ENCODE measurements around the gene TNFRSF11A. TPM values are rescaled to one million over a fixed set of nuclear protein-coding genes. Genes with fewer than 3 reads are reported as not detected.

Gene TNFRSF11A
- total RNA-seq, 1 donor from 2014 or later: 0.75 TPM

DNA sequence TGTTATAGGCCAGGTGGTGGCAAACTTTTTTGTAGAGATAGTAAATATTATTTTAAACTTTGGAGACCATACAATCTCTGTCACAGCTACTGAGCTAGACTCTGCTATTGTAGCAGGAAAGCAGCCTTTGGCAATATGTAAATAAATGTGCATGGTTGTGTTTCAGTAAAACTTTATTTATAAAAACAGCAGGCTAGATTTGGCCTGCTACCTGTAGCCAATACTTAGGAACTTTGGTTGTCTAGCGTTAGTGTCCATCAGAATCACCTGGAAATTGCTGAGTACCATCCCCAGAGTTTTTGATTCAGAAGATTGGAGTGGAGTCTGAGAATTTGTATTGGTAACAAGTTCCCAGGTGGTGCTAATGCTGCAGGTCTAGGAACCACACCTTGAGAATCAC is 23.8 kb upstream of the TNFRSF11A start:
- Histone ChIP-seq H3K9me3 (ENCODE audit: insufficient read depth, low read depth, low read length) (no peaks in the 10 kb centered on the region), H2AFZ (ENCODE audit: low read depth, low read length) (no peak overlapping the region), H3K4me1 (ENCODE audit: insufficient read depth, low read length) (no peaks in the 10 kb centered on the region), H3K36me3 (ENCODE audit: insufficient read depth, low read length) (peaks cover 18% of the 10 kb centered on the region), H3K27me3 (ENCODE audit: insufficient read depth, low read length) (no peaks in the 10 kb centered on the region), H3K79me2 (ENCODE audit: insufficient read depth, low read length) (no peaks in the 10 kb centered on the region), H3K27ac (ENCODE audit: low read depth, low read length) (no peak overlapping the region), H3K4me3 (ENCODE audit: insufficient read depth, low read depth, low read length) (no peak overlapping the region), H3K4me2 (ENCODE audit: low read length) (no peak overlapping the region), H4K20me1 (ENCODE audit: insufficient read depth, low read length) (no peaks in the 10 kb centered on the region), H3K9ac (ENCODE audit: low read length) (no peak overlapping the region)
- Mint-ChIP-seq H3K9me3 (ENCODE audit: unreplicated experiment) (no peaks in the 10 kb centered on the region), H3K4me3 (ENCODE audit: unreplicated experiment) (no peak overlapping the region), H3K27me3 (ENCODE audit: low read depth, unreplicated experiment) (no peaks in the 10 kb centered on the region), H3K4me1 (ENCODE audit: low read depth, unreplicated experiment) (no peaks in the 10 kb centered on the region), H3K27ac (ENCODE audit: unreplicated experiment) (no peak overlapping the region), H3K36me3 (ENCODE audit: low read depth, unreplicated experiment) (peaks cover 10% of the 10 kb centered on the region)
- FAIRE-seq: no peak
- no peak for DNase-seq (ENCODE audit: low read depth)
- TF ChIP-seq, protein P1, sequence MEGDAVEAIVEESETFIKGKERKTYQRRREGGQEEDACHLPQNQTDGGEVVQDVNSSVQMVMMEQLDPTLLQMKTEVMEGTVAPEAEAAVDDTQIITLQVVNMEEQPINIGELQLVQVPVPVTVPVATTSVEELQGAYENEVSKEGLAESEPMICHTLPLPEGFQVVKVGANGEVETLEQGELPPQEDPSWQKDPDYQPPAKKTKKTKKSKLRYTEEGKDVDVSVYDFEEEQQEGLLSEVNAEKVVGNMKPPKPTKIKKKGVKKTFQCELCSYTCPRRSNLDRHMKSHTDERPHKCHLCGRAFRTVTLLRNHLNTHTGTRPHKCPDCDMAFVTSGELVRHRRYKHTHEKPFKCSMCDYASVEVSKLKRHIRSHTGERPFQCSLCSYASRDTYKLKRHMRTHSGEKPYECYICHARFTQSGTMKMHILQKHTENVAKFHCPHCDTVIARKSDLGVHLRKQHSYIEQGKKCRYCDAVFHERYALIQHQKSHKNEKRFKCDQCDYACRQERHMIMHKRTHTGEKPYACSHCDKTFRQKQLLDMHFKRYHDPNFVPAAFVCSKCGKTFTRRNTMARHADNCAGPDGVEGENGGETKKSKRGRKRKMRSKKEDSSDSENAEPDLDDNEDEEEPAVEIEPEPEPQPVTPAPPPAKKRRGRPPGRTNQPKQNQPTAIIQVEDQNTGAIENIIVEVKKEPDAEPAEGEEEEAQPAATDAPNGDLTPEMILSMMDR (IDR thresholded peaks at IDR 0.05; ENCODE audit: insufficient read depth, low read depth, low read length): no peak
- no peak for TF ChIP-seq EZH2 (IDR thresholded peaks at IDR 0.05; ENCODE audit: insufficient read depth, low read length)

DNA sequence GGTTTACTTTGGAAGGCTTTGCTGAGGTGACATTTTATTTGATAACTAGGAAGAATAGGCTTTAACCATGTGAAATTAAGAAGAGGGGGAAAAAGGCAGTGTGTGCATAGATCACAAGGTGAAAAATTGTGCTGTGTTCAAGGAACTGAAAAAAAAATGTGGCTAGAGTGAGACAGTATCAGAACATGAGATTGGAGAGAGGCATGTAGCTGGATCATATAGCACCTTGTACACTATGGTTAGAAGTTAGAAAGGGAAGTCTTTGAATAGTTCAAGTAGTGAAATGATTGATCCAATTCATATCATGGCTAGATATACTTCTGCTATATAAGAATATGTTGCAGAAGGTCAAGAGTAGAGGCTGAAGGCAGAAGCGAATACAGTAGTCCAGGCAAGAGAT is 12.3 kb upstream of the TNFRSF11A start:
- no peak for TF ChIP-seq EZH2 (IDR thresholded peaks at IDR 0.05; ENCODE audit: insufficient read depth, low read length)
- TF ChIP-seq, protein P1 (IDR thresholded peaks at IDR 0.05; ENCODE audit: insufficient read depth, low read depth, low read length): no peak
- no peak for FAIRE-seq
- H4K20me1 ChIP-seq (ENCODE audit: insufficient read depth, low read length): no peaks in the 10 kb centered on the region
- no peaks in the 10 kb centered on the region for H3K4me1 ChIP-seq (ENCODE audit: insufficient read depth, low read length)
- H3K27me3 Mint-ChIP-seq (ENCODE audit: low read depth, unreplicated experiment): no peaks in the 10 kb centered on the region
- no peak overlapping the region for H3K4me3 Mint-ChIP-seq (ENCODE audit: unreplicated experiment)
- H3K27ac ChIP-seq (ENCODE audit: low read depth, low read length): no peak overlapping the region
- no peaks in the 10 kb centered on the region for H3K9me3 Mint-ChIP-seq (ENCODE audit: unreplicated experiment)
- DNase-seq (ENCODE audit: low read depth): no peak
- H3K79me2 ChIP-seq (ENCODE audit: insufficient read depth, low read length): no peaks in the 10 kb centered on the region
- no peak overlapping the region for H3K4me3 ChIP-seq (ENCODE audit: insufficient read depth, low read depth, low read length)
- H3K4me2 ChIP-seq (ENCODE audit: low read length): no peak overlapping the region
- no peaks in the 10 kb centered on the region for H3K4me1 Mint-ChIP-seq (ENCODE audit: low read depth, unreplicated experiment)
- no peaks in the 10 kb centered on the region for H3K9me3 ChIP-seq (ENCODE audit: insufficient read depth, low read depth, low read length)
- H3K27ac Mint-ChIP-seq (ENCODE audit: unreplicated experiment): no peak overlapping the region
- H3K36me3 ChIP-seq (ENCODE audit: insufficient read depth, low read length): no peaks in the 10 kb centered on the region
- H3K27me3 ChIP-seq (ENCODE audit: insufficient read depth, low read length): no peaks in the 10 kb centered on the region
- no peak overlapping the region for H2AFZ ChIP-seq (ENCODE audit: low read depth, low read length)
- no peak overlapping the region for H3K9ac ChIP-seq (ENCODE audit: low read length)
- H3K36me3 Mint-ChIP-seq (ENCODE audit: low read depth, unreplicated experiment): peaks cover 1% of the 10 kb centered on the region

- no peak for TF ChIP-seq EZH2 (IDR thresholded peaks at IDR 0.05; ENCODE audit: insufficient read depth, low read length)
- TF ChIP-seq, protein P1 (IDR thresholded peaks at IDR 0.05; ENCODE audit: insufficient read depth, low read depth, low read length): no peak
- Mint-ChIP-seq H3K4me1 (ENCODE audit: low read depth, unreplicated experiment) (no peaks in the 10 kb centered on the region), H3K9me3 (ENCODE audit: unreplicated experiment) (no peaks in the 10 kb centered on the region), H3K27me3 (ENCODE audit: low read depth, unreplicated experiment) (peaks cover 4% of the 10 kb centered on the region), H3K27ac (ENCODE audit: unreplicated experiment) (no peak overlapping the region), H3K4me3 (ENCODE audit: unreplicated experiment) (no peak overlapping the region), H3K36me3 (ENCODE audit: low read depth, unreplicated experiment) (no peaks in the 10 kb centered on the region)
- no peaks in the 10 kb centered on the region for H3K36me3 ChIP-seq (ENCODE audit: insufficient read depth, low read length)
- H2AFZ ChIP-seq (ENCODE audit: low read depth, low read length): no peak overlapping the region
- no peak for DNase-seq (ENCODE audit: low read depth)
- H3K4me3 ChIP-seq (ENCODE audit: insufficient read depth, low read depth, low read length): no peak overlapping the region
- H3K4me2 ChIP-seq (ENCODE audit: low read length): no peak overlapping the region
- peaks cover 14% of the 10 kb centered on the region for H3K27me3 ChIP-seq (ENCODE audit: insufficient read depth, low read length)
- H3K27ac ChIP-seq (ENCODE audit: low read depth, low read length): no peak overlapping the region
- H3K79me2 ChIP-seq (ENCODE audit: insufficient read depth, low read length): no peaks in the 10 kb centered on the region
- H3K9ac ChIP-seq (ENCODE audit: low read length): no peak overlapping the region
- H3K4me1 ChIP-seq (ENCODE audit: insufficient read depth, low read length): no peaks in the 10 kb centered on the region
- FAIRE-seq: no peak
- no peaks in the 10 kb centered on the region for H3K9me3 ChIP-seq (ENCODE audit: insufficient read depth, low read depth, low read length)
- no peaks in the 10 kb centered on the region for H4K20me1 ChIP-seq (ENCODE audit: insufficient read depth, low read length)
Observed at GRCh38 chr18:62318228-62319180, 6.6 kb upstream of the TNFRSF11A start.

Measured in astrocyte (in vitro differentiated cells and primary cell).